Measurements from ENCODE around the gene CDKN1A.

CDKN1A gene

GRCh38 chr6:36679043-36679833, 724 bp downstream of the CDKN1A start:
- DNase-seq, result no peak

DNA sequence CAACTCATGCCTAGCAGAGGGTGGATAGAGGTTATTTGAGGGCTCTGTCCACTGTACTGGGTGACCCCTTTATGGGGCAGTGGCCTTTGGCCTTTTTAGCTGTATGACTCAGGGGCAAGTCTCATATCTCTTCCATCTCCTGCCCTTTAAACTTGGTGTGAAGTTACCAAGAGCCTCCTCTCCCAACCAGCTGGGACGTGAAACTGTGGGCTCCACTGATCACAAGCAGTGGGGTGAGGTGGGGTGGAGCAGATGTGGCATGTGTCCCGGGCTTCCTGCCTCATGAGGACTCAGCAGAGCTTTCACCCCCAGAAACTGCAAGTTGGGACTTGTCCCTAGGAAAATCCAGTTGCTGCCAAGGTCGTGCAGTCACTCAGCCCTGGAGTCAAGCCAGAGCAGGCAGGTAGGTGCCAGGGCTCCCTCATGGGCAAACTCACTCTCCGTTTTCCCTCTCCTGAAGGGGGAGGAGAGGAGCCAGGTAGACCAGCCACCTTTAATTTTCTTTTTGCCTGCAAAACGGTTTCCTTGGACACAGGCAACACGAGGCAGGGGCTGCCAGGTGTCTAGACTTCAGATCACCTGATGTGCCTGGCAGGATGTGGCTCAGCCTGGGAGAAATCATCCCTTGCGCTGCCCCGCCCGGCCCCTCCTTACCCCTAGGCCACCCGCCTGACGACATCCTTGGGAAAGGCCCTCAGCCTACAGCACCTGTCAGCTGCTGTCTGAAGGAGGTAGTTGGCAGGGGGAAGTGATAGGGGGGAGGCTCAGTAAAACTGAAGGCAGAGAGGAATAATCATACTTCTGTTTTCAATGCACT, 4.0 kb downstream of the CDKN1A start:
- DNase-seq, result peak; percentile 14 to 18 (median 14)

GRCh38 chr6:36683145-36683655, 4.7 kb downstream of the CDKN1A start:
- no peak for DNase-seq

GRCh38 chr6:36683656-36684446, 5.3 kb downstream of the CDKN1A start:
- DNase-seq, result no peak

GRCh38 chr6:36684447-36684812, 5.9 kb downstream of the CDKN1A start:
- no peak for DNase-seq

- no peak for DNase-seq
These were observed 6.8 kb downstream of the CDKN1A start for GRCh38 chr6:36685166-36685924.

- no peak for DNase-seq
These were observed 7.6 kb downstream of the CDKN1A start for GRCh38 chr6:36685926-36686667.

DNA sequence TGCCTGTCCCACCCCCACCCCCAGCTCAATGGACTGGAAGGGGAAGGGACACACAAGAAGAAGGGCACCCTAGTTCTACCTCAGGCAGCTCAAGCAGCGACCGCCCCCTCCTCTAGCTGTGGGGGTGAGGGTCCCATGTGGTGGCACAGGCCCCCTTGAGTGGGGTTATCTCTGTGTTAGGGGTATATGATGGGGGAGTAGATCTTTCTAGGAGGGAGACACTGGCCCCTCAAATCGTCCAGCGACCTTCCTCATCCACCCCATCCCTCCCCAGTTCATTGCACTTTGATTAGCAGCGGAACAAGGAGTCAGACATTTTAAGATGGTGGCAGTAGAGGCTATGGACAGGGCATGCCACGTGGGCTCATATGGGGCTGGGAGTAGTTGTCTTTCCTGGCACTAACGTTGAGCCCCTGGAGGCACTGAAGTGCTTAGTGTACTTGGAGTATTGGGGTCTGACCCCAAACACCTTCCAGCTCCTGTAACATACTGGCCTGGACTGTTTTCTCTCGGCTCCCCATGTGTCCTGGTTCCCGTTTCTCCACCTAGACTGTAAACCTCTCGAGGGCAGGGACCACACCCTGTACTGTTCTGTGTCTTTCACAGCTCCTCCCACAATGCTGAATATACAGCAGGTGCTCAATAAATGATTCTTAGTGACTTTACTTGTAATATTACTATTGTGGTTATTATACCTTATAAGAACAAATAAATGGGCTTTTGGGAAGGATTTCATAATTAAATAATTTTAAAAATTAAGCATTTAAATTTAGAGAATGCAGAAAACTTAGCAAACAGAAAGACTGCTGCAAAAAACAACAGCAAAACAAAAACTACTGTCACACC, 8.4 kb downstream of the CDKN1A start:
- DNase-seq, result no peak

DNA sequence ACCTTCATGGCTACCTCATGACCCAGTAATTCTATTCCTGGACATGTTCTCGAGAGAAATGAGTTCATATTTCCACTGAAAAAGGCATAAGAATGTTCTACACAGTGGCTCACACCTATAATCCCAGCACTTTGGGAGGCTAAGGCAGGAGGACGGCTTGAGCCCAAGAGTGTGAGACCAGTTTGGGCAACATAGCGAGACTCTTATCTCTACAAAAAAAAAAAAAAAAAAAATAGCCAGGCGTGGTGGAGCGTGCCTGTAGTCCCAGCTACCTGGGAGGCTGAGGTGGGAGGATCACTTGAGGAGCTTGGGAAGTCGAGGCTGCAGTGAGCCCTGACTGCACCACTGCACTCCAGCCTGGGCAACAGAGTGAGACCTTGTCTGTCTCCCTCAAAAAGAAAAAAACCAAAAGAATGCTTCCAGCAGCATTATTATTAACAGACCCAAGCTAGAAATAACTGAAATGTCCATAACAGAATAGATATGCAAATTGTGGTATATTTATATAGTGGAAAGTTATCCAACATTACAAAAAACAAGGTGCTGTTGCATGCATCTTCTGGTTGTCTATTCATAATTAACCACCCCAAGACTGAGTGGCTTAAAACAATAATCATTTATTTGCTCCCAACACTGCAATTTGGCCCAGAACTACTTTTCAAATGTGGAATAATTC, 9.7 kb downstream of the CDKN1A start:
- DNase-seq, result no peak

GRCh38 chr6:36688739-36689075, 10.2 kb downstream of the CDKN1A start:
- no peak for DNase-seq

GRCh38 chr6:36691011-36691410, 12.5 kb downstream of the CDKN1A start:
- no peak for DNase-seq

- no peak for DNase-seq
These were observed 13.1 kb downstream of the CDKN1A start for GRCh38 chr6:36691612-36692011.

DNA sequence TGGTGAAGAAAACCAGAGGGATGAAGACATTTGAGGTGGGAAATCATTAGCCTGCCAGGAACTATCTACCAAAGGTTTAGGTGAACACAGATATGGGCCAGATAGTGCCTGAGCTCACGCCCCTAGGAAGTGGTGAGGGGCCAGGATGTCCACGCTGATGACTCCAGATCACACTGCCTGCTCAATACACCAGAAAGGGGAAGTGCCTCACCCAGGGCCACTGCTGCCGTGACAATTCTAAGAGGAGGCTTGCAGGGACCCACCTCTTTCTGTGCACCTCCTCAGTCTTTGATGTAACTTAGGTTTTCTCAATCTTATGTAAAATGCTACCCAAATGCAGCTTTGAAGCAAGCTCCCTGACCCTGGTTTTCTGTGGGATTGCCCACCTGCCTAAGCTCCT, 13.7 kb downstream of the CDKN1A start:
- peak in 1 of 4 experiments; percentile 12 for DNase-seq

DNA sequence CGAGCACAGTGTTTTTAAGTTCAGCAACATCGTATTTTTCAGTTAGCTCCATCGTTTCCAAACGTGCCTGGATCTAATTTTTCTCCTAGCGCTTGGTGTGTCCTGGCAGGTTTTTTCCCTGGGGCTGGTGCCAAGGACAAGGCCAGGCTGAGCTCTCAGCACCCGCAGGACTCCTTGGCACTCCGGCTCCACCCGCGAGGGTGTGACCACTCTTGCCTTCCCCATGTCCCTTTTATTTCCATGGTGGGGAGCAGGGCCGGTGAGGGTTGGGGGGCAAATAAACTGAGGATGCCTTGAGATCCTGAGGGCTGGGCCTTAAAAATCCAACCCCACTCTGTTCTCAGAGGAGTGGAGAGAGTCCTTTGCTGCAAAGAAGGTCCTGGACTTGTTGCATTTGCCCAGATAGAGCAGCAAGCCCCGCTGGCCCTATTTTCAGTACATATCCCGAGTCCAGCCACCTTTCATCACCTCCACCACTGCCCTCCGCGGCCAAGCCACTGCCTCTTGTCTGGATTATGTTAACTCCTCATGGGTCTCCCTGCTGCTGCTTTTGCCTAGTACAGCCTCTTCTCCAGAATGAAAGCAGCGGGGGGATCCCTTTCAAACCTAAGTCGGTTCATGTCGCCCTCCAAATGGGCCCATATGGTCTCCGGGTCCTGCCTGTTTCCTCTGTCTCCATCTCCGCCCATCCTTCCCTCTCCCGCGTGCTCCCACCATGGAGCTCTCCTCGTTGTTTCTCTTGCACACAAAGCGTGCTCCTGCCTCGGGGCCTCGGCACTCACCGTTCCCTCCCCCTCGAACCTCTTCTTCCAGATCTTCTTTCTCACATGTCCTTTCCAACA, 14.6 kb downstream of the CDKN1A start:
- no peak for DNase-seq

GRCh38 chr6:36694616-36695015, 16.1 kb downstream of the CDKN1A start:
- DNase-seq, result no peak

DNA sequence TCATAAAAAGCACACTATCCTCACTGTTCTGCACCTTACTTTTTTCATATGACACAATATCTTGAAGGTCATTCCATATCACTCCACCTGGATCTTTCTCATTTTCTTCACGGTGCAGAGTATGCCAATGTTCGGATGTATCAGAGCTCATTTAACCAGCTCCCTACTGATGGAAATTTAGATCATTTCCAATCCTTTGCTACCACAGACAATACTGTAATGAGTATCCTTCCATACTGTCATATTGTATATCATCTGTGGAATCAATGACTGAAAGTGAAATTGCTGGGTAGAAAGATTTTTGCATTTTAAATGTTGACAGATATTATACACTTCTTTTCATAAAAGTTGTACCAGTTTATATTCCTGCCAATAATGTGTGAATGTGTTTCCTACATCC, 16.9 kb downstream of the CDKN1A start:
- DNase-seq, result no peak

DNA sequence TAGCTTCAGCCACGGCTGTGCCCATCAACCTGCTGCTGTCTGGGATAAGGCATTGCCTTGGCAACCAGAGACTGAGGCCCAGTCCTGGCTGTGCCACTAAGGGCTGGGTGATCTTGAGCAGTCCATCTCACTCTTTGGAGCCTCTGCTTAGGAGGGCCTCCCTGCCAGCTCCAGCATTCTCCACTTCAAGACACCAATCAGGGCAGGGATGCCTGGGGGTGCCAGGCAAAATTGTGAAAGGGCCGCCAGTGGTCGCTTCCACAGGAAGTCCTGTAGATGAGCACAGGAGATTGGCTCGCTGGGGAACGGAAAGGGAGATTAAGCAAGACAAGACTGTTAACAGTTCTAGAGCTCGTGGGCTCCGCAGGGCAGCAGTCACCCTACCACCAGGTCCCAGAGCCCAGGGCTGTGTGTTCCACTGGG, 19.0 kb downstream of the CDKN1A start, which contains the start of gene RAB44:
Gene RAB44 (plus strand): TSS at position 346 of the 423 bp plus-strand sequence. CDS start 6,410 bp downstream, outside the sequence.
- no peak for DNase-seq

- no peak for DNase-seq
These were observed 19.7 kb downstream of the CDKN1A start for GRCh38 chr6:36698196-36698595.

DNA sequence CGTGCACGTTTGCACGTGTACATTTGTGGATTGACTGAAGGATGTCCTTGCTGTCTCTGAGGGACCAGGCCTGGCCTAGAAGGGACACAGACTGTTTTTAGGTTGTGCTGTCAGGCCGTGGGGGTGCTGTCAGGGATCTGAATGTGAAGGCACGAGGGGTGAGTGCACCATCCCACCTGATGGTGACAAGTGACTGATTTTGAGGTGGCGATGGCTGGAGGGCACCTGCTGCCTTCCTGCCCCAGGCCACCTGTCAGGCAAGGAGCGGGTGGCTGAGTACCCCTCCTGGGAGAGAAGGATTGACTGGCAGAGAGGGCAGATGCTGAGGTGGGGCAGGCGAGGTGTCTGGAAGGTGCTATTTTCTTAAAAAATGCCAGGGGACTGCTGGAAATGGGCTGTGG, 20.4 kb downstream of the CDKN1A start:
- DNase-seq, result no peak

Data from activated CD4-positive, CD25-positive, alpha-beta regulatory T cell (primary cell).